ENCODE data around the gene ZSCAN2.

ZSCAN2 gene

GRCh38 chr15:84606653-84607120 is 5.9 kb downstream of the ZSCAN2 start:
- no peak for TF ChIP-seq CTCF (IDR thresholded peaks at IDR 0.05)

DNA sequence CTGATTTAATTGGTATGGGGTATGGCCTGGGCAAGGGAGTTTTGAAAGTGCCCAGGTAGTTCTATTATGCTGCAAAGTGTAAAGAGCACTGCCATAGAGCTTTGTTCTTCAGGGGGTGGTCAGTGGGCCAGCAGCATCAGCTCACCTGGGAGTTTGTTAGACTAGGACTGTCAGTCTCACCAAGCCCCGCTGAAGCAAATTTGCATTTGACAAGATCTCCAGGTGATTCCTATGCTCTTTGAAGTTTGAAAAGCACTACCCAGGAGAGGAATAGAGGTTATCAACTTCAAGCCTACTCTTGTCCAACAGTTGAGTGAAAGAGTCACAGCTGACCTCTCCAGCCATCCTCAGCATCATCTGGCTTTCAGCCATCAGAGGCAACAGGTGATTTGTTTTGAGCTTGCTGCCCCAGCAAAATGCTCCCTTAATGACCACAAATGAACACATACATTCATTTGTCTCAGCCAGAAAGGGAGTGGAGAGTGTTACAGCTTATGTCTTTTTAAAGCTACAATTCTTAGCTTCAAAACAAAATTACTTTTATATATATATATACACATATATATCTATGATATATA is 8.0 kb downstream of the ZSCAN2 start:
- TF ChIP-seq CTCF (IDR thresholded peaks at IDR 0.05), result no peak

GRCh38 chr15:84609818-84610525 is 9.2 kb downstream of the ZSCAN2 start:
- no peak for TF ChIP-seq CTCF (IDR thresholded peaks at IDR 0.05)

DNA sequence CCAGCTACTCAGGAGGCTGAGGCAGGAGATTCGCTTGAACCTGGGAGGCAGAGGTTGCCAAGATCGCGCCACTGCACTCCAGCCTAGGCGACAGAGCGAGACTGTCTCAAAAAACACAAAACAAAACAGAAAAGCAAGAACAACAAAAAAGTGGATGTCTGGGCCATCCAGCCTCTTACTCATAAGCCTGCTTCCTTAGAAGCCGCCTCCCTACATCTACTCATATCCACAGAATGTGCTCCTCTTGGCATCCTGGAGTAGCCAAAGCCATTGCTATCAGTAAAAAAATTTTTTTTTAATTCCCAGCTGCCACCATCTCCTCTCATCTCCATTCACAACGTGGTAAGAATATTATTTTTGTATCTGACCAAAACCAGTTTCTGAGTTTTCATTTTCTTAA is 10.8 kb downstream of the ZSCAN2 start:
- TF ChIP-seq CTCF (IDR thresholded peaks at IDR 0.05), result no peak

- TF ChIP-seq CTCF (IDR thresholded peaks at IDR 0.05), result no peak
These were observed 15.4 kb downstream of the ZSCAN2 start for GRCh38 chr15:84616235-84616634.

DNA sequence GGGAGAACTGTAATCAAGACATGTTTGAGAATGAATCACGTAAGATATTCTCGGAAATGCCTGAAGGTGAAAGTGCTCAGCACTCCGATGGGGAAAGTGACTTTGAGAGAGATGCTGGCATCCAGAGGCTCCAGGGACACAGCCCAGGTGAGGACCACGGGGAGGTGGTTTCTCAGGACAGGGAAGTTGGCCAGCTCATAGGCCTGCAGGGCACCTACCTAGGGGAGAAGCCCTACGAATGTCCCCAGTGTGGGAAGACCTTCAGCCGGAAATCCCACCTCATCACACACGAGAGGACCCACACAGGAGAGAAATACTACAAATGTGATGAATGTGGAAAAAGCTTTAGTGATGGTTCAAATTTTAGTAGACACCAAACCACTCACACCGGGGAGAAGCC is 19.8 kb downstream of the ZSCAN2 start:
- TF ChIP-seq CTCF (IDR thresholded peaks at IDR 0.05), result no peak

- TF ChIP-seq CTCF (IDR thresholded peaks at IDR 0.05), result no peak
These were observed 20.7 kb downstream of the ZSCAN2 start for GRCh38 chr15:84621358-84621979.

Data from LNCAP (cell line).